OCI-LY7 (cell line): ENCODE data around the gene MNDA. TPM values are rescaled to one million over a fixed set of nuclear protein-coding genes. Genes with fewer than 3 reads are reported as not detected.

ENCODE experiments used
- BruUV-seq: library from RNA; stranded (reverse); fragments of 400-500 nt; replicated peaks from 2 replicates; lab custom pipeline; 2021; lab: Mats Ljungman, UMichigan
- CTCF ChIA-PET: fragments of 300-600 bp; sonication (Branson Sonifier 250); formaldehyde crosslinking; loops from one replicate; lab custom pipeline; 2022; ENCODE audit warnings: antibody characterized with exemption; ENCODE audit not compliant: unreplicated experiment; lab: Charles Lee
- POLR2A ChIA-PET: fragments of 300-600 bp; sonication (Branson Sonifier 250); formaldehyde crosslinking; loops from one replicate; lab custom pipeline; 2022; ENCODE audit warnings: antibody characterized with exemption; lab: Charles Lee
- DNase-seq: peaks from one replicate; pipeline ENCODE4 v3.0.0-alpha.2; 2015; ENCODE audit warnings: low spot score
- H2AFZ ChIP-seq: fragments of 200-600 bp; sonication (generic), shearing (Covaris generic); 2 replicates; pipeline ENCODE4 v1.6.1; 2014; ENCODE audit warnings: mild to moderate bottlenecking, antibody characterized with exemption, low read length, moderate library complexity
- H3K27ac ChIP-seq: fragments of 200-600 bp; sonication (generic); 2 replicates; pipeline ENCODE4 v1.5.1; 2014; ENCODE audit warnings: mixed run types, low read depth, mild to moderate bottlenecking, moderate library complexity, low read length, inconsistent platforms; ENCODE audit not compliant: poor library complexity, severe bottlenecking
- H3K36me3 ChIP-seq: fragments of 200-600 bp; sonication (generic); 2 replicates; pipeline ENCODE4 v1.6.1; 2014; ENCODE audit warnings: mild to moderate bottlenecking, antibody characterized with exemption, low read length, moderate library complexity, mixed read lengths; ENCODE audit not compliant: insufficient read depth
- H3K4me1 ChIP-seq: fragments of 200-600 bp; sonication (generic); 2 replicates; pipeline ENCODE4 v1.5.1; 2014; ENCODE audit warnings: mild to moderate bottlenecking, low read length; ENCODE audit not compliant: insufficient read depth, poor library complexity, severe bottlenecking
- H3K4me2 ChIP-seq: fragments of 200-600 bp; sonication (generic); 2 replicates; pipeline ENCODE4 v1.6.1; 2014; ENCODE audit warnings: mild to moderate bottlenecking, low read length
- H3K4me3 ChIP-seq: fragments of 200-600 bp; sonication (generic); 2 replicates; pipeline ENCODE4 v1.5.1; 2014; ENCODE audit warnings: mild to moderate bottlenecking, low read depth, low read length; ENCODE audit not compliant: poor library complexity, severe bottlenecking
- H3K79me2 ChIP-seq: fragments of 200-600 bp; sonication (generic); 2 replicates; pipeline ENCODE4 v1.6.1; 2016; ENCODE audit warnings: low read depth, mild to moderate bottlenecking, low read length, moderate library complexity, mixed read lengths; ENCODE audit not compliant: insufficient read depth
- H3K9me2 ChIP-seq: fragments of 200-600 bp; sonication (generic); 2 replicates; pipeline ENCODE4 v1.6.1; 2016; ENCODE audit warnings: mild to moderate bottlenecking, low read length, mixed read lengths; ENCODE audit not compliant: insufficient read depth
- H3K9me3 ChIP-seq: fragments of 200-600 bp; sonication (generic); 2 replicates; pipeline ENCODE4 v1.6.1; 2014; ENCODE audit warnings: mild to moderate bottlenecking, mixed run types, low read length, mixed read lengths
- H4K20me1 ChIP-seq: fragments of 200-600 bp; sonication (generic); 2 replicates; pipeline ENCODE4 v1.6.1; 2014; ENCODE audit warnings: mild to moderate bottlenecking, antibody characterized with exemption, low read length, moderate library complexity, mixed read lengths; ENCODE audit not compliant: insufficient read depth
- CTCF ChIP-seq: fragments of 200-600 bp; sonication (generic); conservative IDR thresholded peaks from 2 replicates; pipeline ENCODE4 v1.5.1; 2014; ENCODE audit warnings: mild to moderate bottlenecking, antibody characterized with exemption, low read length, moderate library complexity, mixed read lengths
- EZH2phosphoT487 ChIP-seq: fragments of 200-600 bp; sonication (generic); IDR thresholded peaks from 2 replicates; pipeline ENCODE4 v1.6.1; 2018; ENCODE audit warnings: low read depth, borderline replicate concordance, mild to moderate bottlenecking, mixed run types, antibody characterized with exemption, low read length, moderate library complexity, mixed read lengths
- intact Hi-C: fragments of 100-400 bp; cut with micrococcal nuclease; formaldehyde crosslinking; loops from one replicate; pipeline ENCODE4 v1.10.0; 2022; ENCODE audit not compliant: unreplicated experiment
- total RNA-seq, 2 experiments: library from RNA; depleted of rRNA in 1 of 2; stranded (reverse); fragments of >200 nt in 1 of 2; shearing (Covaris generic) in 1 of 2; gene quantifications; 2 replicates each; pipeline ENCODE4 v1.2.3, GENCODE V29; 2014 to 2022

Gene MNDA
- total RNA-seq, 2 experiments from 2014 or later, result not detected

- Histone ChIP-seq H3K4me3 (no peak overlapping the region), H3K27ac (no peak overlapping the region), H4K20me1 (no peaks in the 10 kb centered on the region), H3K36me3 (no peaks in the 10 kb centered on the region), H3K4me1 (no peaks in the 10 kb centered on the region), H3K4me2 (no peak overlapping the region), H3K9me2 (no peaks in the 10 kb centered on the region), H3K79me2 (no peaks in the 10 kb centered on the region), H3K9me3 (no peaks in the 10 kb centered on the region), H2AFZ (no peak overlapping the region)
- TF ChIP-seq CTCF (no peak), EZH2phosphoT487 (no peak)
- BruUV-seq, result no TSS peak
- no peak for DNase-seq
- POLR2A ChIA-PET, result no interaction called here
- intact Hi-C loops, result no loop called here
- CTCF ChIA-PET, result no interaction called here
These were observed 29.8 kb upstream of the MNDA start for GRCh38 chr1:158801396-158801795.

- no peaks in the 10 kb centered on the region for H3K4me1 ChIP-seq
- DNase-seq, result no peak
- no TSS peak for BruUV-seq
- no peak overlapping the region for H3K27ac ChIP-seq
- intact Hi-C loops, result no loop called here
- TF ChIP-seq CTCF (no peak), EZH2phosphoT487 (no peak)
- no peaks in the 10 kb centered on the region for H3K9me3 ChIP-seq
- no peak overlapping the region for H3K4me3 ChIP-seq
- H3K9me2 ChIP-seq, result no peaks in the 10 kb centered on the region
- no peaks in the 10 kb centered on the region for H3K36me3 ChIP-seq
- ChIA-PET CTCF (no interaction called here), POLR2A (no interaction called here)
- H3K79me2 ChIP-seq, result no peaks in the 10 kb centered on the region
- H2AFZ ChIP-seq, result no peak overlapping the region
- no peak overlapping the region for H3K4me2 ChIP-seq
- no peaks in the 10 kb centered on the region for H4K20me1 ChIP-seq
These were observed 27.5 kb upstream of the MNDA start for GRCh38 chr1:158803678-158804077.

GRCh38 chr1:158806916-158807536 lies 24.1 kb upstream of the MNDA start:
- Histone ChIP-seq H3K9me3 (no peaks in the 10 kb centered on the region), H3K4me1 (no peaks in the 10 kb centered on the region), H3K4me3 (no peak overlapping the region), H3K9me2 (no peaks in the 10 kb centered on the region), H3K36me3 (no peaks in the 10 kb centered on the region), H4K20me1 (no peaks in the 10 kb centered on the region), H3K27ac (no peak overlapping the region), H3K79me2 (no peaks in the 10 kb centered on the region), H2AFZ (no peak overlapping the region), H3K4me2 (no peak overlapping the region)
- ChIA-PET CTCF (no interaction called here), POLR2A (interaction anchor here (0.7 to 1.3 kb wide), 3 partner anchors 11 to 42 kb away, joined by 3 to 4 read pairs (median 3); no protein-coding TSS in a partner anchor)
- no peak for TF ChIP-seq CTCF
- TF ChIP-seq EZH2phosphoT487, result no peak
- DNase-seq, result no peak
- intact Hi-C loops, result no loop called here
- BruUV-seq, result no TSS peak
